GM21367 (cell line): ENCODE measurements around the gene COL15A1.
A peak's percentile ranks its signal among the peaks of the same experiment; 100 is the strongest.

ENCODE experiments used
- ATAC-seq: cut with Tn5 transposase; IDR thresholded peaks from one replicate; pipeline ENCODE4 v1.9.1; 2021; ENCODE audit not compliant: unreplicated experiment

COL15A1 gene

GRCh38 chr9:99030610-99031109, 87.0 kb downstream of the COL15A1 start:
- no peak for ATAC-seq

GRCh38 chr9:99031319-99031718, 87.6 kb downstream of the COL15A1 start:
- no peak for ATAC-seq

GRCh38 chr9:99031994-99032393, 88.3 kb downstream of the COL15A1 start:
- no peak for ATAC-seq

- no peak for ATAC-seq
Measured at GRCh38 chr9:99034149-99034548, 90.4 kb downstream of the COL15A1 start.

- no peak for ATAC-seq
Measured at GRCh38 chr9:99035313-99035712, 91.6 kb downstream of the COL15A1 start.

DNA sequence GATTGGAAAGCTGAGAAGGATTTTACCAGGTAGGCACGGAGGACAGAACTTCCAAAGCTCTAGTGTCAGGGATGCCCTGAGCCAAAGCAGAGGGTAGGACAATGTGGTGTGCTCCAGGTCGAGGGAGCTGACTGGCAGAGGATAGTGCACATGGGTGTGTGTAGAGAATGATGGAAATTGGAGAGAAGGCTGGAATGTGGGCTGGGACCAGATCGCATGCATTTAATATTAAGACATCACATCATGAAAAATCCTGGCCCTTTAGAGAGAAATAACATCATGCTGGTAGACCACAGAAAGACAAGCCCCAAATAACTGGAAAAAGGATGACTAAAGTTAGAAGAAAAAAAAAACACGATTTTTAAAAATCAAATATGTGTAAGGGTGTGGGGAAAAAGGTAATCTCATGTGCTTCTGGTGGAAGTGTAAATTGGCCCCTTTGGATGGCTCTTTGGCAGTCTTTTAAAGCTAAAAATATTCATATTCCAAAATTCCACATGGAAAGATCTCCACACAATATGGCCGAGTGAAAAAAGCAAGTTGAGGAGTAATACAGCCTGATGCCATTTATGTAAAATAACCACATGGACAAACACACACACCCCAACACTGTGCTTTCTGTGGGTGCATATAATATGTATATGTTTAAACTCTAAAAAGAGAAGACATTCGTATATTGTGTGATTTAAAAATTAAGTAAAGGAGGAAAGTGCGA, 94.2 kb downstream of the COL15A1 start:
- ATAC-seq = no peak

GRCh38 chr9:99038484-99038820, 94.7 kb downstream of the COL15A1 start:
- no peak for ATAC-seq

- ATAC-seq = peak; percentile 75
Measured at GRCh38 chr9:99039505-99040182, 95.9 kb downstream of the COL15A1 start.

DNA sequence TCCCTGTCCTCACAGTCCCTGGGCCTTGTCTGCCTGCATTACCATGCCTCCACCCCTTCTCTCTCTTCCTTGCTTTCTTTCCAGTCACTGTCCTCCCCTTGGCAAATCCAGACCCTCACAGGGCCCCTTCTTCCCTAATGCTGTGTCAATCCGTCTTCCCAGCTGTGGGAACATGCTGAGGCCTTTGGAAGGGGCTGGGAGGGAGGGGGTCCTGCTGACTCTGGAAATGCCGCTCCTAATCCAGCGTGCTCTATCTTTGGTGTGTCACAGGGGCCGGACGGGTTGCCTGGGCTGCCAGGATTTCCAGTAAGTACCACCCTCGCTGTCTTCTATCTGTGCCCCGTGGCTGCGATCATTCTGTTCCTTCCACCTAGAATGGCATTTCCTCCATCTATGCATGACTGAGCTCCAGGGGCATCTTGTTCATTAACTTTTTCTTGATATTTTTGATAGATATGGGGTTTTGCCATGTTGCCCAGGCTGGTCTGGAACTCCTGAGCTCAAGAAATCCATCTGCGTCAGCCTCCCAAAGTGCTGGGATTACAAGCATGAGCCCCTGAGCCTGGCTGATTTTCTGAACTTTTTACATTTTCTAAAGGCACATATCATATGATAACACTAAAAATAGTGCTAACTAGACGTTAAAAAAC, 96.7 kb downstream of the COL15A1 start:
- ATAC-seq = no peak

DNA sequence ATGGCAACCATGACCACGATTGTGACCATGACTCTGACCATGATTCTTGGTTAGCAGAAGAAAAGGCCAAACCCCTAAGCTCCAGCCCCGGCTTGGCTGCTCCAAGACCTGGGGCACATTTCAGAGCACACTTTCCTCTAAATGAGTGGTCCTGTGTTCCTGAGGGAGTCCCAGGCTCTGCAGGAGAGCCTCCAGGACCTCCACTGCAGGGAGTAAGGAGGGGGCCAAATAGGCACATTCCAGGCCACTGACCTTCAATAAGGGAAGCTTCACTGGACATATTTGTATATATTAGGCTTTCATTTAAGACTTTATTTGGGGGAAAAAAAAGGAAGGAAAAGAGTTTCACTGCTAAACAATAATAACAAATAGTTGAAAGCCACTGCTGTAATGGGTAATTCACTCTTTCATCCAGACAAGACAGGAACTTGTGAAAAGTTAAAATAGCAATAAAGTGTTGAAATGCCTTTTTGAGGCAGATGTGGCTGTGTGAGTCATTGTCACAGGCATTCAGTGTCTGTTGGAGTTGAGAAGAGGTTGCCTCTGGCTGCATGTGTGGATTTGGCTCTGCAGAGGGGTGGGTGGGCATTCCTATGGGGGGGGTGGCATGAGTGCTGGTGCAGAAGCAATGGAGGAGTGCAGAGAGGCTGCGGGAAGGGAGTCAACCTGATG, 97.3 kb downstream of the COL15A1 start:
- ATAC-seq = no peak

DNA sequence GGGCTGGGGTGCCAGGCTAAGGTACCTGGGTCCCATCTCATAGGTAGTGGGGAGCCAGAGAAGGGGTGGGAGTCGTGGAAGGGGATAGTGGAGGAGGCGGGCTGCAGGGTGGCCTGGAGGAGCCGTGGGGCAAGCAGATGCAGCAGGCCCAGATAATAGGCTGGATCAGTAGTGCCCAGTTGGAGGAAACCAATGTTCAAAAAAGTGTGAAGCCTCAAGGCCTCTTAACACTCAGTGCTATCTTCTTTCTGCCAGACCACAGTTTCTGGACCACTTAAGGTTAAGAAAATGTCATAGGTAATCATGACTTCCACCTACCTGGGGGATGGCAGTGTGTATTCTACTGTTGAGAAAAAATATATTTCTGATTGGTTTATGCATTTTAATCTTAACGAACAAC, 97.9 kb downstream of the COL15A1 start:
- no peak for ATAC-seq

DNA sequence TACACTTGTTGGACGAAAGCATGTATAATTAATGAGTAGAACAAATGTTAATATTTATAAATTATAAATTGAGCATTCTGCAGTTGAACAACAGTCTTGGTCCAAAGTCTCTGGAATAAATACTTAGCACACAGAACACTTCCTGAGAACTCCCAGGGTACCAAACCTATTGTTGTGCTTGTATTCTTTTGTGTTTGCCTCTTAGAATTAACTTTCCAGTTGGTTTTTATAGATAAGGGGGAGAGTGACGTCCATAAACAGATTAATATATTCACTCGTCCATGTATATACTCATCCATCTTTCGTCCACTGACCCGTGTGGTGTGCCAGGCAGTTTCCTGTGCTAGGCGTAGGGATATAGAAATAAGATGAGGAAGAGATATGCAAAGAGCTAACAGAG, 98.9 kb downstream of the COL15A1 start:
- ATAC-seq = no peak

DNA sequence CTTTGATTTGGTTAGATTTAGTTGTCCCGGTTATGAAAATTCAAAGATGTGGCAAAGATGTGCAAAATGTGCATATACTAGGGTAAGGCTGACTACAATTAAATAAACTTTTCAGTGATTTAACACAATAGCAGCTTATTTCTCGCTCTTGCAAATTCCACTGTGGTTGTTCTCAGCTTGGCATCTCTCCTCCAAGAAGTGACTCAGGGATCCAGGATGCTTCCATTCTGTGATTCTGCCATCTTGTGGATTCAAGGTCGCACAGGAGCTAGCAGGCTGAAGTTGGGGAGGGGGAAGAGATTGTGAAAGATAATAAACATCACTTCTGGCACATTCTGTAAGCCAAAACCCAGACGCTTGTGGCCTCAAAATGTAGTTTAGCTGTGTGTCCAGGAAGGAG, 101.1 kb downstream of the COL15A1 start:
- no peak for ATAC-seq

- ATAC-seq = no peak
Measured at GRCh38 chr9:99046068-99046467, 102.4 kb downstream of the COL15A1 start.

DNA sequence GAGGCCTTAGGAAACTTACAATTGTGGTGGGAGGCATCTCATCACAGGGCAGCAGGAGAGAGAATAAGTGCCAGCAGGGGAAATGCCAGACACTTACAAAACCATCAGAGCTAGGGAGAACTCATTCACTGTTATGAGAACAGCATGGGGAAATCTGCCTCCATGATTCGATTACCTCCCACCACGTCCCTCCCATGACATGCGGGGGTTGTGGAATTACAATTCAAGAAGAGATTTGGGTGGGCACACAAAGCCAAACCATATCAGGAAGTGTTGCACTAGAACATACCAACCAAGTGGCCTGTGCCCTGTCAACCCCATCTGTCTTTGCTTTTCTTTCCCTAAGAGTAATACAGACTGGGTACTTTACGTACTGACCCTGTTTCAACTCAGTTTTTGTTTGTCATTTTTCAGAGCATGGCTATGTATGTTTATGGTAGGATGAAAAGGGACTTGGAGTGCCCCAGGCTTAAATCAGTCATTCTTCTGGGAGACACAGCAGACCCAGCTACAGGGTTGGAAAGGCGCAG, 102.9 kb downstream of the COL15A1 start:
- no peak for ATAC-seq

DNA sequence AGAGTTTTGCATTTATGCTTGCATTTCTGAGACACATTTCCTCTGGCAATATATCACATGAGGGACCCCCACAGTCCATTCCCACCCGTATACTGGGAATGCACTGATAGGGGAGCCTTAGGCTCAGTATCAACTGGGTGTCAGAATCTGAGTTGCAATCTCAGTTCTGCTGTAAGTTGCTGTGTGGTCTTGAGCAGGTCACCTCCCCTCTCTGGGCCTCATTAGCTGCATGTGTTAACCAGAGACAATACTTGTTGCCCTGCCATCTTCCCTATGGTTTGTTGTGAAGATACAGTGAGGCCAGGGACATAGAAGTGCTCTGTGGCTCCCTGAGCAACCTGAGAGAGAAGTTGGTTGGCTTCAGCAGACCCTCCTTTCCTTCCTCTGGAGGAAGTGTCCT, 105.5 kb downstream of the COL15A1 start:
- ATAC-seq = no peak

- ATAC-seq = no peak
Measured at GRCh38 chr9:99049641-99050040, 105.9 kb downstream of the COL15A1 start.

DNA sequence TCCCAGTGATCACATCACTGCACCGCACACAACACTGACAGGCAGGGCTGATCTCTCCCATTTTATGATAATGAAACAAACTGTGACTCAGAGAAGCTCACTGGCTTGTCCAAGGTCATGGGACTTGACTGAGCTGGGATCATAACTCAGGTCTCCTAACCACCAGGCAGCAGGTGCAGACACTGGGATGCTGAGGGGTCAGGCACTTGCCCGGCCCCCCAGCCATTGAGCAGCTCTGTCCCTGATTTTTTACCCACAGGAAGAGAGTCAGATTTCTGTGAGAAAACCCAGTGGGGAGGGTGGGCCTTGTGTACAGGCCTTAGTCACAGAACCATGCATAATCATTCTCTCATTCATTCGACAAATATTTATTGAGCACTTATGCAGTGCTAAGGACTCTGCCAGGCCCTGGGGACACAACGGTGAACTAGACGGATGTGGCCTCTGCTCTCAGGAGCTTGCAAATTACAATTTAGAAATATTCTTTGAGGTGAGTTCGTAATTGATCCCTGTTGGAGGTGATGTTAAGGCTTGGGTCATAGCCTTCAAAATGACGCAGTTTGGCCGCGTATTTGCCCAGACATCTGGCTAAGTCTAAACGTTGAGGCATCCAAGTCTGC, 106.7 kb downstream of the COL15A1 start:
- ATAC-seq = no peak

DNA sequence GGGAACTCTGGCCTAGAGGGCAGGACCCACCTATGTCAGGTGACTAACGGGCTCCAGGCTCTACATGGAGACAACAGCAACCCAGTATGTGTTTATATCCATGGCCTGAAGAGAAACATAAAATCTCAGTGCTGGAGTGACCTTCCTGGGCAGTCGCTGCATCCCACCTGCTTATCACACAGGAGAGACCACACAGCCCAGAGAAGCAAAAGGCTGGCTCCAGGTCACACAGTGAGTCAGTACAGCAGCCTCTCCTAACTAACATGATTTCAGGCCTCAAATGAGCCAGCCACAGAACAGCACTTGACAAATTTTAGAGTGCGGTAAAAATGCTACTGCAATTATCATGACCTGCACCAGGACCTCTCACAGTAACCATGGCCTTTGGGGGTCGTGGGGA, 107.2 kb downstream of the COL15A1 start:
- no peak for ATAC-seq

DNA sequence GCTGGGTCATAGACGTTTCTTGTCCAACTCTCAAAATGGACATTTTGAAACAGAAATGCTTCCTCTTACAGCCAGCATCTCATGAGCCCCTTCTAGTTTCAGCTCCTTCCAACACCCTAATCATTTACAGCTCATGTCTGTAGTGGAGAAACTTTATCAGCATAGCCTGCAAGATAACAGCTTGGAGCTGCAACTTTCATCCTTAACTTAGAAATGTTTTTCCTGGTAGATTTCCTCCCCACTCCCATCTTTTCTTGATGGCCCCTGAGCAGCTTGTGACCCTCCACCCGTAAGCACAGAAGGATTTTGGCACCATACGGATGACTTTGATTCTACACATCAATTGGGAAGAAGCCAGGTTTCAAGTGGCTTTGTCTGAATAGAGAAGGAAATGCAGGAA, 107.7 kb downstream of the COL15A1 start:
- ATAC-seq = no peak

DNA sequence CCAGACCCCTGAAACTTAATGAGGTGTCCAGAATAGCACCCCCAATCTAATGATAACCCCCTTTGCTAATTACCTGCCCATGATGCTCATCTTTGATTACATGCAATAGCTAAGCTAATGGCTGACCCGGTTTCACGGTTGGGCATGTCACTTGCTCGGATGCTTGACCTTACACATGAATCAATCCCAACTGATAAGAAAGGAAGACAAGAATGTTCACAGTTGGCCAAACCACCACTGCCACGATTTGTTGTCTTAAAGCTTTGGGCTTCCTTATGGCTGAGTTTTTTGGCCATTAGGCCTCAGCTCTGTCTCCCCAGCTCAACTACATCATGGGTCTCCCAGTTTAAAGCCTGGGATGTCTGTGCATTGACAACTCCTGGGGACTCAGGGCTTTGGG, 108.1 kb downstream of the COL15A1 start:
- ATAC-seq = no peak
